HG03039 (cell line): ENCODE measurements around the gene UQCRQ.

ENCODE experiments used
- ATAC-seq: cut with Tn5 transposase; IDR thresholded peaks from one replicate; pipeline ENCODE4 v1.9.1; 2021; ENCODE audit warnings: mild to moderate bottlenecking, moderate library complexity; ENCODE audit not compliant: unreplicated experiment

Gene UQCRQ

GRCh38 chr5:132868754-132869153 lies 2.3 kb downstream of the UQCRQ start:
- ATAC-seq = no peak

- no peak for ATAC-seq
These were observed 4.4 kb downstream of the UQCRQ start for GRCh38 chr5:132870801-132871200.

DNA sequence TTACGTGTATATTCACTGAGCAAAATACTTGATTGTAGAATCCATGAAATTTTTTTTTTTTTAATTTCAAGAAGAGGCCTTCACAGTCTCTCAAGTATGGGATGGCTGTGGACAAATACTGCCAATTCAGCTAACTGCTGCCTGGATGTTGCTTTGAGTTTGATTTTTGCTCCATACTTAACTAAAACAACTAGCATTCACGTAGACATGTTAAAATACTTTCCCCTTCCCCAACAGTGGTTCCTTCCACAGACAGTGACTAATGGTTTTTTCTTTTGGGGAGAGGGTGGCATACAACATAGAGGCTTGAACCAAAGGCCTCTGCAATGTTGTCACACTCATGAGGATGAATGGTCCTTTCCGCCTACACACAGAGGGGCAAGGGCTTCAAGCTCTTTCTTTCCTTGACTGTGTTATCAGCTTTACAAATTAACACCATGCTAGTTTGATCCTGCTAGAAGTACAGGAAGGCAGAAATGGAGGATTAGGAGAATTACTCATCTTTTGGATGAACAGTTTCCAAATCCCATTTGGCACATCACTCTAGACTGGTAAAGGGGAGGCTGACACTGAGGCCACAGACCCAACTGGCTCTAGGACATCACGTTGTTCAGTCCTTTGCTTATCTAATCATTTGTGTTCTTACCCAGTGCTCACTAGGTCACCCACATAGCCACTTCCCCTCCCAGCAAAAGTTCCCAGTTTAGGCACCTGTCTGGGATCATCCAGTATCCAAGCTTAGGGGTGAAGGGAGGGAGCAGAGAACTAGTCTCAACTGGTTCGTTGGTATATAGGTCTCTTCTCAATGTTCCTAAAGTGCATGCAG lies 5.2 kb downstream of the UQCRQ start:
- no peak for ATAC-seq

DNA sequence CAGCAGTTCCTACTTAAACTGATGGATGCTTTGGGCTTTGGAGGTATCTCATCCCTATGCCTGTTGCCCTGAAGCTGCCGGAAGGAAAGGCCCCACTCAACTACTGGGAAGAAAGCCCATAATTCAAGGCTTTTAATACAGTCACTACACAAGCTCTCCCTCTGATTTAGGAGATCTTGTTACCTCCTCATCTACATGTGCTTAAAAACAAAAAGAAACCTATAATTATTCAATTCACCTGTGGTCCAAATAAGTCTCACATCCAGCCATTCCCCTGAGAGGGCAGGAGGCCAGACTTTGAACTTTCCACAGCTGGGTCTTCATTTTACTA lies 6.3 kb downstream of the UQCRQ start:
- ATAC-seq = no peak

DNA sequence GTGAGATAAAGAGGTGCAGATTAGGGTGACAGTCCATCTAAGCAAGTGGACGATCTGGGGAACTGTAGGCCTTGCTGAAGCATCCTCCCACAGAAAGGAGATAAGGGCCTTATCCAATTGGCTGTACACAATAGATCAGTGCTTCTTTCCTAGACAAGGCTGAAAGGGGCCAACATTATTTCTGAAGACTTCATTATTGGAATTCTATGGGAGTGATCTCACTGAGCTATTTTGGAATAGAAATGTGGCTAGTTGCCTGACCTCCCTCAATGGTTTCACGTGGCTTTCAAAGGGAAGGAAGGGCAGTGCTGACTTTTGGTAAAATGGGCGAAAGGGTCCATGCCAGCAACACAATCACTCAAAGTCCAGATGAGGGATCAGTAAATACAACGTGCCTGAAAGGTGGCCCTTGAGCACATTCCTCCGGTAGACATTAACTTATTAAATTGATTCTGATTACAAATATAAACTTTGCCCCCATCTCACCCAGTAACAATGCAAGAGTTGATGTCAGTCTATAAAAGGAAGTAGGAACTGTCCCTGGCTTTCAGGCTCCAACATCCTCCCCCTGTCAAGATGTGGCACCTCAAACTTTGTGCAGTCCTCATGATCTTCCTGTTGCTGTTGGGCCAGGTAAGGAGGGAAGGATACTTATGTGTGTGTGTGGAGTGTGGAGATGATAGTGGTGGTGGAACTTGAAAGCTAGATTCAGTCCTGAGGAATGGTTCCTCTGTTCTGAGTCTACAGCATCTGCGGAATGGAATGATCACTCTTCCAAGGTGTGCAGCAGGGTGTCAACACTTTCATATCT lies 6.9 kb downstream of the UQCRQ start, which contains the start of gene LEAP2:
Gene LEAP2, plus strand, starts transcription at position 550 of the 811 bp plus-strand sequence. Its CDS starts 27 bp downstream, at position 577.
- no peak for ATAC-seq

DNA sequence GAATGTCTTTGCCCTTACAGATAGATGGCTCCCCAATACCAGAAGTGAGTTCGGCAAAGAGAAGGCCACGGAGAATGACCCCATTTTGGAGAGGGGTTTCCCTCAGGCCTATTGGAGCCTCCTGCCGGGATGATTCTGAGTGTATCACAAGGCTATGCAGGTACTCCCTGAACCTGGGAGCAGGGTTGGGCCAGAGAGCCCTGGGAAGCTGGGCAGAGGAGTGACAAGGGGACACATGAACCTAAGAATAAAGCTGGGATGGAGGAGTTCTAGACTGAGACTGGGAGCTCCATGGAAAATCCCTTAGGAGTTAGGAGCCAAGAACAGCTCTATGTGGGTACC lies 7.5 kb downstream of the UQCRQ start:
- ATAC-seq = no peak

- no peak for ATAC-seq
These were observed 9.7 kb downstream of the UQCRQ start for GRCh38 chr5:132876020-132876759.

GRCh38 chr5:132877466-132877865 lies 11.0 kb downstream of the UQCRQ start:
- no peak for ATAC-seq

GRCh38 chr5:132877938-132878337 lies 11.5 kb downstream of the UQCRQ start:
- ATAC-seq = no peak

- no peak for ATAC-seq
These were observed 16.9 kb downstream of the UQCRQ start for GRCh38 chr5:132883261-132883834.

- no peak for ATAC-seq
These were observed 18.1 kb downstream of the UQCRQ start for GRCh38 chr5:132884548-132884947.

DNA sequence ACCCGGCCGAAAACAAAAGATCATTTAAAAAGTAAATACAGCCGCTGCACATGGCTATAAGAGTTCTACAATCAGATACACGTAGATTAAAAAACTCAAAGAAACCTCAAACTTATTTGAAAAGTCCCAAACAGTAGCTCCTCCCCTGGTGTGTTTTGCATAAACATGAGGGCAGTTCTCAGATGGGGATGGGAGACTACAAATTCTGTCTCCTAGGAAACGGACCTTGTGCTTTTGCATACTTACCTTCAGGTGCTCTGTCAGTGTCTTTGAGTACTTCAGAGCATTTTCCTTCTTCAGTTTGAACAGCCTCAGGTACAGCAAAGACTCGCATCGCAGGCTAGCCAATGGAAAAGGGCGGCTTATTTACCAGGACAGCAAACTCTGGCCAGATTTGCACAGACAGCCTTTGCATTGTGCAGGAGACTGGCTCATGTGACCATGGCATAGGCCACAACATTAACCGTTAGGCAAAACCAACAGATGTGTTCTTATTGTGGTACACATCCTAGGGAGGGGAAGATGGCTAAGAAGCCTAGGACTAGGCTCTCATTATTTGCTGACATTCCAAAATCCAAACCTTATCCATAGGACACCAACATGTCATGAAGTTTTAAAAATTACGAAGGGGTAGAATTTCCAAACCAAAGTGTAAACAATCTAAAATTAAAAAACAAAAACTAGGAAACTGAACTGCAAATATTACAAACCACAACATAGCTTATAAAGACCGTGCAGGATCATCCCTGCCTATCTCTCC lies 19.8 kb downstream of the UQCRQ start:
- no peak for ATAC-seq

GRCh38 chr5:132887283-132887682 lies 20.8 kb downstream of the UQCRQ start:
- no peak for ATAC-seq

DNA sequence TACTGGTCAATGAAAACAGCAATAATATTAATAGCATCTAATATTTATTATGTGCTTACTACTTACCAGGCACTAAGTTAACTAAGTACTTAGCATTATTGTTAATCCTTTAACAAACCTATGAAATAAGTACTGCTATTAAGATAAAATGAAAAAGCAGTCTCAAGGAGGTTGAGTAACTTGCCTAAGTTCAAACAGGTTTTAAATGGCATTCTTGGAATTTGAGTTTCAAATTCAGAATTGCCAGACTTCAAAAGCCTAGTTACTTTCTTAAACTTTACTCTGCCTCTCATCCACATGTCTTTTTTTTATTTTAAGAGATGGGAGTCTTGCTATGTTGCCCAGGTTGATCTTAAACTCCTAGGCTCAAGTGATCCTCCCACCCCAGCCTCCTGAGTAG lies 23.1 kb downstream of the UQCRQ start:
- ATAC-seq = no peak

DNA sequence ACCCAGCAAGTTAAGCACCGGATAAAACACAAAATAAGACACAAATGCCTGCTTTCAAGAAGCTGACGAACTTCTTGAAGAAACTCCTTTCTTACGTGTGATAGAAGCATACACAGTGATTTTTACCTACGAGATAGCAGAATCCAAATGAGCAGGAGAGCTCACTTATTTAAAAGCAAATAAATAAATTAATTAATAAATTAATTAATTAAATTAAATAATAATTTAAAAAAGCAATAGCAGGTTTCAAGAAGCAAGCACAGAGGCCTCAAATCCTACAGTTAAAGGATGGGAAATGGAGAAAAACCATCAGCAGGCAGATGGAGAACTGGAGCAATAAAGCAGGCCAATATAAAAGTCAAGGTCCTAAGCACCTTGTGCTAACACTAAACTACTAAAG lies 24.4 kb downstream of the UQCRQ start:
- ATAC-seq = no peak

GRCh38 chr5:132895719-132896305 lies 29.4 kb downstream of the UQCRQ start:
- ATAC-seq = no peak

- ATAC-seq = no peak
These were observed 30.2 kb downstream of the UQCRQ start for GRCh38 chr5:132896685-132897084.

- ATAC-seq = no peak
These were observed 31.7 kb downstream of the UQCRQ start for GRCh38 chr5:132898094-132898493.

DNA sequence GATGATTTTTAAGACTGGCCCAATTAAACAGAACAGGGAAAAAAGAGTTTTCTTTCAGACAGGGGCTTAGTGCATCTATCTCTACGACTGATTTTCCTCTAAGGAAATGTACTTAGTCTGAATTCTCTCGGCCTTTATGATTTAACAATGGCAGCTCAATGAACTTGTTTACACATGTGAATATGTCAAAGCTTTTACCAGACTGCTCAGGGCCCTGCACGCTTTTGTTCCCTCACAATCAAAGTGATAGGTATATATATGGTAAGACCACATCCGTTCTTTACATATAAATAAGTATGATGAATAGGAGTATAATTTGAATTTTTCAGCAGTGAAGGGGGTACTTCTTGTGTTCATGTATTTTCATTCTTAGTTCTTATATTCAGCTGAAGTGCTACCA lies 34.6 kb downstream of the UQCRQ start:
- no peak for ATAC-seq

DNA sequence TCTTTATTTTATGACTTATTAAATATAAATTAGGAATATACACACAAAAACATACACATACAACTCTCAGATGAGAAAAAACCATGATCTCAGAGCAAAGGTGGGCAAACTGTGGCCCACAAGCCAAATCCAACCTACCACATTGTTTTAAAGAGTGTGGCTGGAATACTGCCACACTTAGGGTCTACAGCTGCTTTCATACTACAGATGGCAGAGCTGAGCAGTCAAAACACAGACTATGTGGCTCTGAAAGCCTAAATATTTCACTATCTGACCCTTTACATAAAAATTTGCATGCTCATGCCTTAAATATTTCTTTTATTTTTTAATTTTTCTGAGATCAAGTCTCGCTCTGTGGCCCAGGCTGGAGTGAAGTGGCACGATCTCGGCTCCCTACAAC lies 35.3 kb downstream of the UQCRQ start:
- no peak for ATAC-seq
